ENCODE data around the gene MYBL2. TPM values are rescaled to one million over a fixed set of nuclear protein-coding genes. Genes with fewer than 3 reads are reported as not detected.

The MYBL2 gene
- total and polyA plus RNA-seq, 2 donors (not counting 3 experiments of a cell fraction or from before 2014, with no cell fraction given): 35.7 to 105 TPM

GRCh38 chr20:43658069-43658722 is 8.7 kb upstream of the MYBL2 start:
- H3K27me3 ChIP-seq (ENCODE audit: control insufficient read depth in 2 of 2, insufficient read depth in 2 of 2, low read length in 2 of 2): peaks cover 0 to 4% of the 10 kb centered on the region in 2 experiments
- peak overlapping the region; percentile 22 for H3K27ac ChIP-seq (ENCODE audit: insufficient read depth, low read depth, low read length)
- TF ChIP-seq GATA2 (IDR thresholded peaks at IDR 0.05; ENCODE audit: insufficient read depth, insufficient read length, low read depth, low read length) (no peak), FOS (IDR thresholded peaks at IDR 0.05; ENCODE audit: borderline replicate concordance, insufficient read depth, low read length) (no peak), MAX (IDR thresholded peaks at IDR 0.05; ENCODE audit: insufficient read depth, insufficient read length) (no peak), EZH2 (IDR thresholded peaks at IDR 0.05; ENCODE audit: borderline replicate concordance, low read depth, low read length, severe bottlenecking) (no peak)
- H3K9me3 ChIP-seq (replicated peaks; ENCODE audit: control insufficient read depth, insufficient read depth, low read length): no peaks in the 10 kb centered on the region
- peak overlapping the region in 2 of 3 experiments; percentile 64 to 72 for H3K4me3 ChIP-seq (replicated peaks in 1 of 3; ENCODE audit: insufficient read depth in 1 of 3, low read depth in 1 of 3, low read length in 3 of 3)
- peak overlapping the region; percentile 62 for H3K9ac ChIP-seq (replicated peaks; ENCODE audit: extremely low read depth, insufficient read depth, low read length)
- BruUV-seq (replicated peaks): no TSS peak
- no peaks in the 10 kb centered on the region for H3K9me1 ChIP-seq (replicated peaks; ENCODE audit: control insufficient read depth, extremely low read depth, insufficient read depth, low read length)
- DNase-seq (ENCODE audit: low read depth, low spot score) (no peak), FAIRE-seq (no peak)
- ChIA-PET POLR2A (no interaction called here), CTCF (no interaction called here)
- intact Hi-C loops (cut with micrococcal nuclease) (no loop called here), dilution Hi-C loops (cut with MboI; ENCODE audit: extremely low pct_ligation_motif_present, low sequenced_read_pairs) (no loop called here)
- H3K79me2 ChIP-seq (ENCODE audit: control insufficient read depth, insufficient read depth, low read length): no peaks in the 10 kb centered on the region
- H4K20me1 ChIP-seq (replicated peaks; ENCODE audit: control insufficient read depth, extremely low read depth, insufficient read depth, low read length): no peaks in the 10 kb centered on the region
- H3K4me1 ChIP-seq (ENCODE audit: control insufficient read depth, extremely low read depth, insufficient read depth, low read length): peaks cover 4% of the 10 kb centered on the region
- H3K36me3 ChIP-seq (ENCODE audit: control insufficient read depth in 2 of 2, extremely low read depth in 1 of 2, insufficient read depth in 2 of 2, low read length in 2 of 2): no peaks in the 10 kb centered on the region
- peak overlapping the region; percentile 83 for H3K4me2 ChIP-seq (ENCODE audit: insufficient read depth, low read length)
- peak overlapping the region; percentile 89 for H2AFZ ChIP-seq (ENCODE audit: low read depth, low read length)

- Histone ChIP-seq H3K79me2 (ENCODE audit: control insufficient read depth, insufficient read depth, low read length) (no peaks in the 10 kb centered on the region), H2AFZ (ENCODE audit: low read depth, low read length) (no peak overlapping the region), H3K27ac (ENCODE audit: insufficient read depth, low read depth, low read length) (no peak overlapping the region), H3K4me3 (replicated peaks in 1 of 3; ENCODE audit: insufficient read depth in 1 of 3, low read depth in 1 of 3, low read length in 3 of 3) (no peak overlapping the region), H3K9me3 (replicated peaks; ENCODE audit: control insufficient read depth, insufficient read depth, low read length) (no peaks in the 10 kb centered on the region), H3K4me1 (ENCODE audit: control insufficient read depth, extremely low read depth, insufficient read depth, low read length) (peaks cover 4% of the 10 kb centered on the region), H3K36me3 (ENCODE audit: control insufficient read depth in 2 of 2, extremely low read depth in 1 of 2, insufficient read depth in 2 of 2, low read length in 2 of 2) (no peaks in the 10 kb centered on the region), H3K9me1 (replicated peaks; ENCODE audit: control insufficient read depth, extremely low read depth, insufficient read depth, low read length) (no peaks in the 10 kb centered on the region), H3K27me3 (ENCODE audit: control insufficient read depth in 2 of 2, insufficient read depth in 2 of 2, low read length in 2 of 2) (peaks cover 0 to 4% of the 10 kb centered on the region in 2 experiments), H3K4me2 (ENCODE audit: insufficient read depth, low read length) (no peak overlapping the region), H4K20me1 (replicated peaks; ENCODE audit: control insufficient read depth, extremely low read depth, insufficient read depth, low read length) (no peaks in the 10 kb centered on the region), H3K9ac (replicated peaks; ENCODE audit: extremely low read depth, insufficient read depth, low read length) (no peak overlapping the region)
- ChIA-PET POLR2A (no interaction called here), CTCF (interaction anchor here (0.7 kb wide), 1 partner anchor 121 kb away, joined by 3 read pairs; no protein-coding TSS in a partner anchor)
- intact Hi-C loops (cut with micrococcal nuclease): no loop called here
- FAIRE-seq (no peak), DNase-seq (ENCODE audit: low read depth, low spot score) (no peak)
- TF ChIP-seq JUN (IDR thresholded peaks at IDR 0.05; ENCODE audit: borderline replicate concordance, insufficient read depth, insufficient read length, low read depth) (no peak), MYC (IDR thresholded peaks at IDR 0.05; ENCODE audit: low read depth, low read length) (no peak), CTCF (IDR thresholded peaks at IDR 0.05; ENCODE audit: extremely low read depth in 1 of 2, insufficient read depth in 1 of 2, low read depth in 1 of 2, low read length in 2 of 2) (no peak), POLR2AphosphoS5 (IDR thresholded peaks at IDR 0.05; ENCODE audit: insufficient read depth, low read depth, low read length) (no peak), GATA2 (IDR thresholded peaks at IDR 0.05; ENCODE audit: insufficient read depth, insufficient read length, low read depth, low read length) (no peak), FOS (IDR thresholded peaks at IDR 0.05; ENCODE audit: borderline replicate concordance, insufficient read depth, low read length) (no peak), POLR2A (IDR thresholded peaks at IDR 0.05; ENCODE audit: low read depth, low read length) (no peak), MAX (IDR thresholded peaks at IDR 0.05; ENCODE audit: insufficient read depth, insufficient read length) (no peak), EZH2 (IDR thresholded peaks at IDR 0.05; ENCODE audit: borderline replicate concordance, low read depth, low read length, severe bottlenecking) (no peak)
- dilution Hi-C loops (cut with MboI; ENCODE audit: extremely low pct_ligation_motif_present, low sequenced_read_pairs): no loop called here
- no TSS peak for BruUV-seq (replicated peaks)
Observed at GRCh38 chr20:43658723-43659419, 8.0 kb upstream of the MYBL2 start.
